NCI-H1436 (cell line): ENCODE measurements around the gene RCCD1.

Experiments
- DNase-seq: peaks from one replicate; lab custom pipeline; 2025; lab: John Stamatoyannopoulos, UW

Gene RCCD1

GRCh38 chr15:90966262-90966661 lies 11.6 kb downstream of the RCCD1 start:
- no peak for DNase-seq

GRCh38 chr15:90967206-90967605 lies 12.5 kb downstream of the RCCD1 start:
- DNase-seq = no peak

GRCh38 chr15:90968434-90968833 lies 13.8 kb downstream of the RCCD1 start:
- DNase-seq = no peak

- DNase-seq = no peak
These were observed 15.6 kb downstream of the RCCD1 start for GRCh38 chr15:90970274-90970673.

GRCh38 chr15:90972133-90972532 lies 17.4 kb downstream of the RCCD1 start:
- no peak for DNase-seq

GRCh38 chr15:90974216-90974615 lies 19.5 kb downstream of the RCCD1 start:
- DNase-seq = no peak

GRCh38 chr15:90979582-90979981 lies 24.9 kb downstream of the RCCD1 start:
- no peak for DNase-seq

GRCh38 chr15:90981681-90982080 lies 27.0 kb downstream of the RCCD1 start:
- no peak for DNase-seq

GRCh38 chr15:90982135-90982534 lies 27.5 kb downstream of the RCCD1 start:
- DNase-seq = no peak

GRCh38 chr15:90986790-90987507 lies 32.3 kb downstream of the RCCD1 start:
- no peak for DNase-seq

- no peak for DNase-seq
These were observed 33.0 kb downstream of the RCCD1 start for GRCh38 chr15:90987561-90988141.

GRCh38 chr15:90988296-90988695 lies 33.6 kb downstream of the RCCD1 start:
- DNase-seq = no peak

- DNase-seq = no peak
These were observed 34.5 kb downstream of the RCCD1 start for GRCh38 chr15:90989040-90989768.

GRCh38 chr15:90990446-90990845 lies 35.8 kb downstream of the RCCD1 start:
- no peak for DNase-seq

- no peak for DNase-seq
These were observed 37.1 kb downstream of the RCCD1 start for GRCh38 chr15:90991587-90992285.

GRCh38 chr15:90994059-90994416 lies 39.4 kb downstream of the RCCD1 start:
- no peak for DNase-seq

GRCh38 chr15:90994417-90995311 lies 40.0 kb downstream of the RCCD1 start, which contains the start of gene PRC1:
TSS of gene PRC1 (minus strand) at chr15:90994535. CDS start at chr15:90994417, 118 bp downstream.
- DNase-seq = peak; percentile 99

GRCh38 chr15:90998737-90999136 lies 44.1 kb downstream of the RCCD1 start:
- no peak for DNase-seq

- no peak for DNase-seq
These were observed 46.5 kb downstream of the RCCD1 start for GRCh38 chr15:91001209-91001608.

GRCh38 chr15:91007266-91007665 lies 52.6 kb downstream of the RCCD1 start:
- no peak for DNase-seq
